K562 (cell line): Measurements from ENCODE around the gene SLC7A6. TPM values are rescaled to one million over a fixed set of nuclear protein-coding genes. Genes with fewer than 3 reads are reported as not detected.
A peak's percentile ranks its signal among the peaks of the same experiment; 100 is the strongest.

ENCODE experiments used
- ATAC-seq: fragments of 200-7000 bp; cut with Tn5 transposase; 3 replicates; pipeline ENCODE4 v1.9.1; 2020; ENCODE audit warnings: moderate library complexity
- BruUV-seq: library from RNA; stranded (reverse); fragments of 400-500 nt; replicated peaks from 2 replicates; lab custom pipeline; 2021; lab: Mats Ljungman, UMichigan
- CTCF ChIA-PET: fragments of 300-600 bp; formaldehyde crosslinking; extraction: SDS; loops from one replicate; lab custom pipeline; 2021; ENCODE audit warnings: low intra/inter-chr PET ratio; lab: Yijun Ruan, JAX
- POLR2A ChIA-PET: fragments of 300-600, 350-650 bp; sonication (Branson Sonifier 250); formaldehyde crosslinking; extraction: SDS; loops from one replicate; lab custom pipeline; 2021; ENCODE audit warnings: antibody characterized with exemption, inconsistent platforms; lab: Yijun Ruan, JAX
- DNase-seq, 4 experiments: peaks; one replicate each; pipeline versions ENCODE4 v3.0.0 to v3.0.0-alpha.2; 2011 to 2018; ENCODE audit warnings: low spot score in 3 of 4, mixed read lengths in 3 of 4; ENCODE audit errors: extremely low read depth in 1 of 4
- FAIRE-seq: peaks from 2 replicates; lab custom pipeline; 2011; peaks lifted over from hg19 to GRCh38; lab: Jason Lieb, UNC
- H2AFZ ChIP-seq: 2 replicates; pipeline ENCODE4 v1.6.0; 2011; ENCODE audit warnings: low read depth, low read length, control low read depth, inconsistent platforms
- H3K27ac ChIP-seq: fragments of 200-600 bp; 3 replicates; pipeline ENCODE4 v1.8.0; 2011; ENCODE audit warnings: low read depth, mild to moderate bottlenecking, control low read depth, inconsistent platforms, low read length, moderate library complexity, mixed read lengths; ENCODE audit errors: extremely low read depth
- H3K27me3 ChIP-seq, 2 experiments: fragments of 300-600 bp in 1 of 2; 2 replicates in 1 of 2; 3 replicates in 1 of 2; pipeline versions ENCODE4 v1.6.0 to v1.8.0; 2011; ENCODE audit warnings: inconsistent platforms in 2 of 2, low read length in 2 of 2, mild to moderate bottlenecking in 1 of 2, mixed read lengths in 1 of 2, moderate library complexity in 1 of 2; ENCODE audit not compliant: control insufficient read depth in 2 of 2, insufficient read depth in 2 of 2
- H3K36me3 ChIP-seq: fragments of 300-600 bp; 3 replicates; pipeline ENCODE4 v1.8.0; 2011; ENCODE audit warnings: mild to moderate bottlenecking, low read length, inconsistent platforms; ENCODE audit not compliant: control insufficient read depth, insufficient read depth
- H3K4me1 ChIP-seq, 2 experiments: fragments of 200-600 bp in 1 of 2; replicated peaks in 1 of 2; 2 replicates in 1 of 2; 3 replicates in 1 of 2; pipeline versions ENCODE4 v1.5.1 to v1.8.0; 2011; ENCODE audit warnings: inconsistent platforms in 2 of 2, low read length in 2 of 2, mild to moderate bottlenecking in 1 of 2, mixed read lengths in 1 of 2, moderate library complexity in 1 of 2; ENCODE audit not compliant: control insufficient read depth in 2 of 2, insufficient read depth in 2 of 2
- H3K4me2 ChIP-seq: 2 replicates; pipeline ENCODE4 v1.6.1; 2011; ENCODE audit warnings: low read length, control low read depth, inconsistent platforms, mixed read lengths; ENCODE audit not compliant: insufficient read depth
- H3K4me3 ChIP-seq: fragments of 200-600 bp; sonication (generic), shearing (Covaris generic); 2 replicates; pipeline ENCODE4 v1.5.1; 2016; ENCODE audit warnings: control low read depth, inconsistent platforms
- H3K79me2 ChIP-seq: fragments of 200-600 bp; 3 replicates; pipeline ENCODE4 v1.8.0; 2011; ENCODE audit warnings: low read length, inconsistent platforms; ENCODE audit not compliant: control insufficient read depth, insufficient read depth
- H3K9ac ChIP-seq, 2 experiments: 2 replicates each; pipeline versions ENCODE4 v1.6.0 to v1.6.1; 2011; ENCODE audit warnings: low read depth in 2 of 2, low read length in 2 of 2, control low read depth in 1 of 2, inconsistent platforms in 1 of 2, mild to moderate bottlenecking in 1 of 2, mixed read lengths in 1 of 2; ENCODE audit not compliant: insufficient read depth in 1 of 2
- H3K9me1 ChIP-seq: one replicate; pipeline ENCODE4 v1.6.0; 2011; ENCODE audit warnings: inconsistent platforms, mild to moderate bottlenecking, low read length, moderate library complexity; ENCODE audit not compliant: control insufficient read depth, insufficient read depth
- H3K9me3 ChIP-seq: replicated peaks from 2 replicates; pipeline ENCODE4 v1.5.1; 2011; ENCODE audit warnings: low read depth, low read length, inconsistent platforms; ENCODE audit not compliant: control insufficient read depth, insufficient read depth
- H4K20me1 ChIP-seq: replicated peaks from 2 replicates; pipeline ENCODE4 v1.6.1; 2011; ENCODE audit warnings: low read length, inconsistent platforms, mixed read lengths; ENCODE audit not compliant: control insufficient read depth, insufficient read depth
- ARHGAP35 ChIP-seq: fragments of 450-650 bp; IDR thresholded peaks from 2 replicates; pipeline ENCODE4 v1.6.1; 2018; ENCODE audit not compliant: partially characterized antibody
- BRCA1 ChIP-seq, 2 experiments: fragments of 450-650 bp in 1 of 2; sonication (generic) in 1 of 2; formaldehyde crosslinking in 1 of 2; IDR thresholded peaks; 2 replicates each; pipeline versions ENCODE4 v1.5.0 to v1.6.1; 2017 to 2020; ENCODE audit warnings: mild to moderate bottlenecking in 1 of 2, missing genetic modification reagents in 1 of 2
- ELF2 ChIP-seq: fragments of 250-450 bp; sonication (Bioruptor Pico); IDR thresholded peaks from 2 replicates; pipeline ENCODE4 v1.5.0; 2021; ENCODE audit warnings: mild to moderate bottlenecking
- GATAD2A ChIP-seq: fragments of 450-650 bp; IDR thresholded peaks from 2 replicates; pipeline ENCODE4 v1.6.1; 2017
- ZKSCAN3 ChIP-seq: fragments of 250-450 bp; sonication (Bioruptor Pico); IDR thresholded peaks from 2 replicates; pipeline ENCODE4 v1.4.0; 2020
- WGBS: fragments of 100-300 bp; shearing (Covaris generic); methylation state at CpG from one replicate; pipeline ENCODE4 v1.1.6; 2016; ENCODE audit warnings: low coverage, mixed read lengths; ENCODE audit not compliant: insufficient coverage; ENCODE audit errors: missing lambda C conversion rate; 5-methylcytosine and 5-hydroxymethylcytosine counted together
- in situ Hi-C: fragments of 300-500 bp; cut with MboI; formaldehyde crosslinking; loops from 4 replicates; pipeline ENCODE4 v1.15.0; 2018; ENCODE audit warnings: inconsistent platforms, mixed read lengths
- intact Hi-C: fragments of 100-400 bp; cut with micrococcal nuclease; formaldehyde crosslinking; loops from 2 replicates; pipeline ENCODE4 v1.14.2; 2022
- polyA plus RNA-seq, 8 experiments: library from polyadenylated mRNA; depleted of rRNA in 4 of 8; stranded (reverse) in 5 of 8; unstranded in 3 of 8; fragments of >200 nt; fragmentation: Nextera tagmentation in 2 of 8; fragmentation: Illumina TruSeq in 1 of 8; extraction: Ambion mirVana in 2 of 8; extraction: Trizol in 1 of 8; gene quantifications; 2 replicates each; pipeline versions ENCODE4 v1.2.1 to v1.2.3, GENCODE V29; 2011 to 2014; ENCODE audit warnings: inconsistent platforms in 1 of 8, missing spikeins in 1 of 8
- total RNA-seq, 7 experiments: library from RNA; depleted of rRNA in 6 of 7; stranded (reverse); fragments of >200 nt in 6 of 7; fragmentation: Illumina TruSeq in 2 of 7; extraction: Trizol in 2 of 7; gene quantifications; 2 replicates each; pipeline versions ENCODE4 v1.2.1 to v1.2.3, GENCODE V29; 2011 to 2021; ENCODE audit warnings: low replicate concordance in 1 of 7
- TF ChIP-seq, protein P1 (sequence below): IDR thresholded peaks from 2 replicates; pipeline ENCODE4 v1.6.1; 2014; ENCODE audit warnings: antibody characterized with exemption

SLC7A6 gene
- total and polyA plus RNA-seq, 9 of the 15 experiments (the other 6 are each of a cell fraction or from before 2014, with no cell fraction given): 12.6 to 60.1 (median 29.8) TPM

DNA sequence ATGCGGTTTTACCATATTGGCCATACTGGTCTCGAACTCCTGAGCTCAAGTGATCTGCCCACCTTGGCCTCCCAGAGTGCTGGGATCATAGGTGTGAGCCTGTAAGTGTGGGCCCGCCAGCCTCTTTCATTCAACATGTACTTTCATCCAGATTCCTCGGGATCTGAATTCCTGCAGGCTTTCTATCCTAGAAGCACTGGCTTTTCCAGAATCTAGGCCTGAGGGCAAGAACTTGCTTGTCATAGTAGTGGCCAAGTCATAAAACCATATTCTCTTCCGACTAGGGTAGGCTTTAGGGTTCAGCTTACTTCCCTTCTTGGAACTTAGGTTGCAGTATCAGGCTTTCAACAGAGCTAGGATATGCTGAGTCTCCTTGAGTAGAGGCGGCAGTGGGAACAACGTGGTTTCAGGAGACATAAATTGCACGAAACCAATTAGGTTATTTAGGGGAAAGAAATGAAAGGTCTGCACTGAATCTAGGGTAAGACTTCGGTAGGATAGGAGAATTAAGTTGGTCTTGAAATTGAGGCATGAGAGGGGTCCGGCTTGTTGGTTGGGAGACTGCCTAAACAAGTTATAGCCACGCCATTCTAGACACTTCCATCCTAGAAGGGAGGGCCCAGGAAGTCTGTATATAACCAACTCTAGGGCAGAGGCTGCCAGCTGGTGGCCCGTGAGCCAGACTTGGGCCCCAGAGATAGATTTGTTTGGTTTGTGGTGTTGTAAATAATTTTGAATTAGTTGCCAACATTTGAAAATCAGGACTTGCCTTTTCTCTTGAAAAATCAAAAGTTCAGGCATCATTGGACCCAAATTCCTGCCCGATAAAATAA, 15.6 kb downstream of the SLC7A6 start:
- H3K9me1 ChIP-seq: no peaks in the 10 kb centered on the region
- no peak overlapping the region for H3K27ac ChIP-seq
- no peak overlapping the region for H2AFZ ChIP-seq
- ATAC-seq (no peak), DNase-seq (no peak), FAIRE-seq (peak; percentile 52)
- H3K9ac ChIP-seq: no peak overlapping the region
- in situ Hi-C loops (no loop called here), intact Hi-C loops (no loop called here)
- POLR2A ChIA-PET: interaction anchor here (0.6 to 1.5 kb wide), 8 partner anchors 8 to 509 kb away, joined by 3 to 7 read pairs (median 4); partner anchors contain the start of genes DDX28, DUS2, PRMT7 and SLC7A6
- peaks cover 14% of the 10 kb centered on the region for H3K79me2 ChIP-seq
- no peak for TF ChIP-seq ARHGAP35
- TF ChIP-seq, protein P1, sequence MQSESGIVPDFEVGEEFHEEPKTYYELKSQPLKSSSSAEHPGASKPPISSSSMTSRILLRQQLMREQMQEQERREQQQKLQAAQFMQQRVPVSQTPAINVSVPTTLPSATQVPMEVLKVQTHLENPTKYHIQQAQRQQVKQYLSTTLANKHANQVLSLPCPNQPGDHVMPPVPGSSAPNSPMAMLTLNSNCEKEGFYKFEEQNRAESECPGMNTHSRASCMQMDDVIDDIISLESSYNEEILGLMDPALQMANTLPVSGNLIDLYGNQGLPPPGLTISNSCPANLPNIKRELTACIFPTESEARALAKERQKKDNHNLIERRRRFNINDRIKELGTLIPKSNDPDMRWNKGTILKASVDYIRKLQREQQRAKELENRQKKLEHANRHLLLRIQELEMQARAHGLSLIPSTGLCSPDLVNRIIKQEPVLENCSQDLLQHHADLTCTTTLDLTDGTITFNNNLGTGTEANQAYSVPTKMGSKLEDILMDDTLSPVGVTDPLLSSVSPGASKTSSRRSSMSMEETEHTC: no peak
- no peak for TF ChIP-seq ELF2 (CRISPR knock-in tag)
- no peak for TF ChIP-seq BRCA1 (IDR thresholded peaks at IDR 0.05)
- no peak for TF ChIP-seq BRCA1 (CRISPR knock-in tag; IDR thresholded peaks at IDR 0.05)
- TF ChIP-seq GATAD2A: no peak
- no peak for TF ChIP-seq ZKSCAN3
- no peak overlapping the region for H3K4me3 ChIP-seq
- H3K4me2 ChIP-seq: no peak overlapping the region
- CTCF ChIA-PET: no interaction called here
- peaks cover 0 to 15% of the 10 kb centered on the region in 2 experiments; a peak in 4 of 5 replicates for H3K4me1 ChIP-seq
- H3K9me3 ChIP-seq: no peaks in the 10 kb centered on the region
- no peaks in the 10 kb centered on the region for H3K27me3 ChIP-seq
- peaks cover 53% of the 10 kb centered on the region for H3K36me3 ChIP-seq
- 89% methylated on average over 13 of the region's 13 CpGs for WGBS
- no TSS peak for BruUV-seq
- 0 out of 2 replicates have a peak, but pooled peaks cover under 1% of the 10 kb centered on the region for H4K20me1 ChIP-seq
